IMR-90 (cell line): ENCODE measurements around the gene HOXC10. TPM values are rescaled to one million over a fixed set of nuclear protein-coding genes. Genes with fewer than 3 reads are reported as not detected.

Experiments used
- ATAC-seq: fragments of 200-7000 bp; cut with Tn5 transposase; 2 replicates; pipeline ENCODE4 v1.9.1; 2020; ENCODE audit warnings: low read depth, mild to moderate bottlenecking, moderate library complexity
- BruUV-seq: library from RNA; stranded (reverse); fragments of 400-500 nt; replicated peaks from 2 replicates; lab custom pipeline; 2021; lab: Mats Ljungman, UMichigan
- CTCF ChIA-PET: fragments of 300-600 bp; formaldehyde crosslinking; extraction: SDS; loops from one replicate; lab custom pipeline; 2021; ENCODE audit warnings: antibody characterized with exemption; lab: Yijun Ruan, JAX
- POLR2A ChIA-PET: fragments of 300-600 bp; sonication (Branson Sonifier 250); formaldehyde crosslinking; loops from one replicate; lab custom pipeline; 2022; ENCODE audit warnings: antibody characterized with exemption; ENCODE audit not compliant: unreplicated experiment; lab: Charles Lee
- DNase-seq: peaks from one replicate; pipeline ENCODE4 v3.0.0; 2013
- H2AFZ ChIP-seq: replicated peaks from 2 replicates; pipeline ENCODE3; 2013; ENCODE audit warnings: low read length, mild to moderate bottlenecking; ENCODE audit not compliant: poor library complexity
- H2AK5ac ChIP-seq: 2 replicates; pipeline ENCODE4 v1.6.1; 2013; ENCODE audit warnings: low read depth, low read length, inconsistent platforms
- H2AK9ac ChIP-seq: replicated peaks from 2 replicates; pipeline ENCODE3; 2013; ENCODE audit warnings: mild to moderate bottlenecking, low read depth, low read length, moderate library complexity; ENCODE audit not compliant: poor library complexity
- H2BK120ac ChIP-seq: 2 replicates; pipeline ENCODE4 v1.6.1; 2013; ENCODE audit warnings: low read depth, low read length, inconsistent platforms
- H2BK15ac ChIP-seq: 3 replicates; pipeline ENCODE4 v1.6.1; 2013; ENCODE audit warnings: low read depth, low read length, inconsistent platforms
- H2BK20ac ChIP-seq: 2 replicates; pipeline ENCODE4 v1.6.1; 2013; ENCODE audit warnings: low read depth, mild to moderate bottlenecking, inconsistent platforms, low read length, moderate library complexity
- H2BK5ac ChIP-seq: 2 replicates; pipeline ENCODE4 v1.6.1; 2013; ENCODE audit warnings: mild to moderate bottlenecking, low read depth, low read length, inconsistent platforms; ENCODE audit not compliant: poor library complexity, severe bottlenecking
- H3K14ac ChIP-seq: replicated peaks from 2 replicates; pipeline ENCODE4 v1.6.1; 2013; ENCODE audit warnings: low read depth, low read length, inconsistent platforms
- H3K18ac ChIP-seq: 2 replicates; pipeline ENCODE4 v1.6.1; 2013; ENCODE audit warnings: low read depth, low read length, control low read depth
- H3K23ac ChIP-seq: 2 replicates; pipeline ENCODE4 v1.6.1; 2013; ENCODE audit warnings: low read depth, low read length, inconsistent platforms
- H3K27ac ChIP-seq: 2 replicates; pipeline ENCODE4 v1.5.1; 2013; ENCODE audit warnings: mild to moderate bottlenecking, control low read depth, low read length; ENCODE audit not compliant: insufficient read depth
- H3K27me3 ChIP-seq: 2 replicates; pipeline ENCODE4 v1.6.1; 2013; ENCODE audit warnings: low read length; ENCODE audit not compliant: control insufficient read depth, insufficient read depth
- H3K36me3 ChIP-seq: 2 replicates; pipeline ENCODE4 v1.6.1; 2013; ENCODE audit warnings: low read length, mixed read lengths; ENCODE audit not compliant: control insufficient read depth, insufficient read depth
- H3K4ac ChIP-seq: 2 replicates; pipeline ENCODE4 v1.6.1; 2013; ENCODE audit warnings: low read depth, low read length, inconsistent platforms
- H3K4me1 ChIP-seq: 2 replicates; pipeline ENCODE4 v1.6.1; 2013; ENCODE audit warnings: low read length, mixed read lengths; ENCODE audit not compliant: control insufficient read depth, insufficient read depth
- H3K4me2 ChIP-seq: 2 replicates; pipeline ENCODE4 v1.6.1; 2013; ENCODE audit warnings: low read depth, mild to moderate bottlenecking, control low read depth, low read length, moderate library complexity
- H3K4me3 ChIP-seq: 2 replicates; pipeline ENCODE4 v1.5.1; 2013; ENCODE audit warnings: low read depth, mild to moderate bottlenecking, control low read depth, low read length, moderate library complexity; ENCODE audit not compliant: insufficient read depth
- H3K56ac ChIP-seq: 2 replicates; pipeline ENCODE4 v1.6.1; 2013; ENCODE audit warnings: low read length, inconsistent platforms; ENCODE audit not compliant: insufficient read depth; ENCODE audit errors: extremely low read depth
- H3K79me1 ChIP-seq, 2 experiments: 2 replicates each; pipeline ENCODE4 v1.6.1; 2013; ENCODE audit warnings: low read length in 2 of 2, inconsistent platforms in 1 of 2, low read depth in 1 of 2
- H3K9ac ChIP-seq: 2 replicates; pipeline ENCODE4 v1.6.1; 2013; ENCODE audit warnings: low read depth, low read length, control low read depth
- H3K9me1 ChIP-seq: 2 replicates; pipeline ENCODE4 v1.6.1; 2013; ENCODE audit warnings: low read length, inconsistent platforms; ENCODE audit not compliant: insufficient read depth
- H3K9me3 ChIP-seq: 2 replicates; pipeline ENCODE4 v1.6.1; 2013; ENCODE audit warnings: low read length; ENCODE audit not compliant: control insufficient read depth, insufficient read depth
- H4K20me1 ChIP-seq: 2 replicates; pipeline ENCODE4 v1.6.1; 2013; ENCODE audit warnings: low read length, inconsistent platforms; ENCODE audit not compliant: insufficient read depth
- H4K5ac ChIP-seq: 2 replicates; pipeline ENCODE4 v1.6.1; 2013; ENCODE audit warnings: mild to moderate bottlenecking, low read depth, low read length, control low read depth
- H4K8ac ChIP-seq, 2 experiments: 2 replicates each; pipeline ENCODE4 v1.6.1; 2013; ENCODE audit warnings: low read depth in 2 of 2, low read length in 2 of 2, control low read depth in 1 of 2, inconsistent platforms in 1 of 2
- H4K91ac ChIP-seq: 2 replicates; pipeline ENCODE4 v1.6.1; 2013; ENCODE audit warnings: low read depth, low read length, inconsistent platforms; ENCODE audit not compliant: insufficient read depth
- BHLHE40 ChIP-seq: fragments of 150-350 bp; IDR thresholded peaks from 2 replicates; pipeline ENCODE4 v1.6.1; 2016; ENCODE audit warnings: mild to moderate bottlenecking, low read depth, low read length
- CEBPB ChIP-seq: IDR thresholded peaks from 2 replicates; pipeline ENCODE4 v1.6.1; 2012; ENCODE audit warnings: low read depth, low read length, improper control_type of control experiment
- CHD1 ChIP-seq: IDR thresholded peaks from 2 replicates; pipeline ENCODE4 v1.6.1; 2012; ENCODE audit warnings: low read depth, low read length, improper control_type of control experiment
- CTCF ChIP-seq: conservative IDR thresholded peaks from 2 replicates; pipeline ENCODE4 v1.5.1; 2012; ENCODE audit warnings: mild to moderate bottlenecking, low read depth, low read length, improper control_type of control experiment
- ELK1 ChIP-seq: fragments of 150-350 bp; IDR thresholded peaks from 2 replicates; pipeline ENCODE4 v1.6.1; 2016; ENCODE audit warnings: low read depth, mild to moderate bottlenecking, low read length, moderate library complexity, borderline replicate concordance
- FOS ChIP-seq: fragments of 150-350 bp; IDR thresholded peaks from 2 replicates; pipeline ENCODE4 v1.6.1; 2016; ENCODE audit warnings: low read depth, low read length
- MAFK ChIP-seq: IDR thresholded peaks from 2 replicates; pipeline ENCODE4 v1.6.1; 2012; ENCODE audit warnings: low read depth, low read length, improper control_type of control experiment
- MAZ ChIP-seq: IDR thresholded peaks from 2 replicates; pipeline ENCODE4 v1.6.1; 2012; ENCODE audit warnings: low read depth, mild to moderate bottlenecking, low read length, improper control_type of control experiment, moderate library complexity, borderline replicate concordance
- MXI1 ChIP-seq: IDR thresholded peaks from 2 replicates; pipeline ENCODE4 v1.6.1; 2012; ENCODE audit warnings: low read depth, mild to moderate bottlenecking, low read length, moderate library complexity, borderline replicate concordance
- NFE2L2 ChIP-seq: fragments of 150-350 bp; IDR thresholded peaks from 2 replicates; pipeline ENCODE4 v1.6.1; 2016; ENCODE audit warnings: low read depth, mild to moderate bottlenecking, low read length
- POLR2A ChIP-seq: IDR thresholded peaks from 2 replicates; pipeline ENCODE4 v1.6.1; 2012; ENCODE audit warnings: mild to moderate bottlenecking, low read depth, low read length
- RAD21 ChIP-seq: IDR thresholded peaks from 2 replicates; pipeline ENCODE4 v1.6.1; 2012; ENCODE audit warnings: low read length, improper control_type of control experiment
- RCOR1 ChIP-seq: IDR thresholded peaks from 2 replicates; pipeline ENCODE4 v1.6.1; 2012; ENCODE audit warnings: mild to moderate bottlenecking, low read length, improper control_type of control experiment; ENCODE audit not compliant: insufficient replicate concordance
- RFX5 ChIP-seq: IDR thresholded peaks from 2 replicates; pipeline ENCODE4 v1.8.0; 2012; ENCODE audit warnings: low read depth, mild to moderate bottlenecking, low read length, moderate library complexity
- SMC3 ChIP-seq: fragments of 150-350 bp; IDR thresholded peaks from 2 replicates; pipeline ENCODE4 v1.6.1; 2016; ENCODE audit warnings: low read depth, mild to moderate bottlenecking, antibody characterized with exemption, low read length, moderate library complexity
- USF2 ChIP-seq: fragments of 150-350 bp; IDR thresholded peaks from 2 replicates; pipeline ENCODE4 v1.6.1; 2017; ENCODE audit warnings: mild to moderate bottlenecking, antibody characterized with exemption, low read length, low read depth
- whole genome bisulfite sequencing, 2 experiments: methylation state at CpG; one replicate each; pipeline versions ENCODE4 v1.1.5 to v1.1.7; 2013; ENCODE audit warnings: missing lambda C conversion rate in 2 of 2; ENCODE audit not compliant: insufficient read length in 1 of 2; ENCODE audit errors: extremely low coverage in 2 of 2; 5-methylcytosine and 5-hydroxymethylcytosine counted together
- dilution Hi-C: fragments of 300-500 bp; cut with HindIII; formaldehyde crosslinking; loops from one replicate; pipeline ENCODE4 v1.14.3; 2018; ENCODE audit warnings: low sequenced_read_pairs; ENCODE audit not compliant: unreplicated experiment
- in situ Hi-C: fragments of 300-500 bp; cut with MboI; formaldehyde crosslinking; loops from 3 replicates; pipeline ENCODE4 v1.14.3; 2019; ENCODE audit warnings: low sequenced_read_pairs, inconsistent platforms, mixed read lengths
- intact Hi-C: fragments of 100-400 bp; cut with micrococcal nuclease; formaldehyde crosslinking; loops from 2 replicates; pipeline ENCODE4 v1.10.0; 2022
- polyA plus RNA-seq, 3 experiments: library from polyadenylated mRNA; depleted of rRNA; stranded (reverse); fragments of >200 nt; gene quantifications; 2 replicates each; pipeline ENCODE4 v1.2.3, GENCODE V29; 2012; ENCODE audit warnings: low replicate concordance in 1 of 3
- total RNA-seq: library from RNA; depleted of rRNA; stranded (reverse); fragments of >200 nt; gene quantifications from 2 replicates; pipeline ENCODE4 v1.2.3, GENCODE V29; 2012

The HOXC10 gene
- total and polyA plus RNA-seq, 2 of the 4 experiments (the other 2 are of a cell fraction): 0.15 TPM; not detected in 1

- Histone ChIP-seq H4K5ac (no peak overlapping the region), H3K14ac (no peak overlapping the region), H3K4me2 (no peak overlapping the region), H2AK5ac (no peak overlapping the region), H3K27ac (no peak overlapping the region), H4K20me1 (no peaks in the 10 kb centered on the region), H2AK9ac (no peak overlapping the region), H3K9ac (no peak overlapping the region), H4K8ac (no peak overlapping the region), H2BK120ac (no peak overlapping the region), H3K4ac (no peak overlapping the region), H4K91ac (no peak overlapping the region), H3K56ac (no peak overlapping the region), H3K27me3 (peaks cover 77% of the 10 kb centered on the region), H3K9me1 (no peaks in the 10 kb centered on the region), H3K4me1 (no peaks in the 10 kb centered on the region), H2BK20ac (no peak overlapping the region), H2BK5ac (no peak overlapping the region), H3K79me1 (no peaks in the 10 kb centered on the region), H3K9me3 (peaks cover 13% of the 10 kb centered on the region), H3K18ac (no peak overlapping the region), H3K36me3 (no peaks in the 10 kb centered on the region), H3K4me3 (no peak overlapping the region), H2AFZ (no peak overlapping the region), H2BK15ac (no peak overlapping the region), H3K23ac (no peak overlapping the region)
- TF ChIP-seq USF2: no peak
- no peak for TF ChIP-seq SMC3
- TF ChIP-seq MAFK: no peak
- no peak for TF ChIP-seq FOS
- TF ChIP-seq NFE2L2: no peak
- no peak for TF ChIP-seq CTCF
- TF ChIP-seq RCOR1: no peak
- TF ChIP-seq RAD21: no peak
- TF ChIP-seq BHLHE40: no peak
- TF ChIP-seq MXI1: no peak
- TF ChIP-seq POLR2A: no peak
- TF ChIP-seq CHD1: no peak
- no peak for TF ChIP-seq CEBPB
- TF ChIP-seq ELK1: no peak
- TF ChIP-seq RFX5: no peak
- no peak for TF ChIP-seq MAZ
- dilution Hi-C loops (no loop called here), intact Hi-C loops (no loop called here), in situ Hi-C loops (no loop called here)
- ChIA-PET POLR2A (no interaction called here), CTCF (no interaction called here)
- 79% methylated on average over 7 of the region's 14 CpGs; no CpG with 5 or more reads in 1 of the 2 experiments for WGBS, 2 experiments
- no peak for ATAC-seq
- BruUV-seq: no TSS peak
- DNase-seq: no peak
These were observed 51.8 kb downstream of the HOXC10 start for GRCh38 chr12:54036620-54037359.
